Sigmoid colon (tissue), 4 donors: ENCODE data around the gene FSTL4.

Source experiments
- POLR2AphosphoS5 ChIP-seq, 4 donors: sonication (generic); formaldehyde crosslinking; IDR thresholded peaks; one replicate each; pipeline ENCODE4 v1.6.1; 2017; ENCODE audit warnings: antibody characterized with exemption in 4 of 4
- TF ChIP-seq, protein P1 (sequence below), 4 experiments: fragments of 450-650 bp in 3 of 4; fragments of 200-600 bp in 1 of 4; IDR thresholded peaks; one replicate each; pipeline ENCODE4 v1.5.1; 2016 to 2019; ENCODE audit warnings: antibody characterized with exemption in 4 of 4, mild to moderate bottlenecking in 3 of 4, moderate library complexity in 2 of 4

DNA sequence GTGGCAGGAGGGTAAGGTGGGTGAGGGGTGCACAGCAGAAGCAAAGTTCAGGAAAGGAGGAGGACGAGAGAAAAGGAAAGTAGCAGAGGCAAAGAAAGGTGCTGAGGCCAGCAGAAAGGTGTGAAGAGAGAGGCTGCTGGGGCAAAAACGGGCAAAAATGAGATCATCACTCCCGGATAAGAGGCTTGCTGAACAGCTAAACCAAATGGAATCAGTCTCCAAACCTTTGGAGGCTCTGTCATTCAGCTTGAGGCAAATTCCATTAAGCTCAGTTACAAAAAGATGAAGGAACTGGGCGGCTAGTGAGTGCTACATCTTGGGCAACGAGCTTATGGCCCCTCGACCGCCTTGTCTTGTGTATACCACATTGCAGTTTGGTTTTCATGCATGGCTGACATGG is 136.4 kb downstream of the FSTL4 start:
- TF ChIP-seq, protein P1, sequence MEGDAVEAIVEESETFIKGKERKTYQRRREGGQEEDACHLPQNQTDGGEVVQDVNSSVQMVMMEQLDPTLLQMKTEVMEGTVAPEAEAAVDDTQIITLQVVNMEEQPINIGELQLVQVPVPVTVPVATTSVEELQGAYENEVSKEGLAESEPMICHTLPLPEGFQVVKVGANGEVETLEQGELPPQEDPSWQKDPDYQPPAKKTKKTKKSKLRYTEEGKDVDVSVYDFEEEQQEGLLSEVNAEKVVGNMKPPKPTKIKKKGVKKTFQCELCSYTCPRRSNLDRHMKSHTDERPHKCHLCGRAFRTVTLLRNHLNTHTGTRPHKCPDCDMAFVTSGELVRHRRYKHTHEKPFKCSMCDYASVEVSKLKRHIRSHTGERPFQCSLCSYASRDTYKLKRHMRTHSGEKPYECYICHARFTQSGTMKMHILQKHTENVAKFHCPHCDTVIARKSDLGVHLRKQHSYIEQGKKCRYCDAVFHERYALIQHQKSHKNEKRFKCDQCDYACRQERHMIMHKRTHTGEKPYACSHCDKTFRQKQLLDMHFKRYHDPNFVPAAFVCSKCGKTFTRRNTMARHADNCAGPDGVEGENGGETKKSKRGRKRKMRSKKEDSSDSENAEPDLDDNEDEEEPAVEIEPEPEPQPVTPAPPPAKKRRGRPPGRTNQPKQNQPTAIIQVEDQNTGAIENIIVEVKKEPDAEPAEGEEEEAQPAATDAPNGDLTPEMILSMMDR (IDR thresholded peaks at IDR 0.05) = no peak
- no peak for TF ChIP-seq POLR2AphosphoS5 (IDR thresholded peaks at IDR 0.05)
